ENCODE results near the gene TAF5L.

The TAF5L gene

DNA sequence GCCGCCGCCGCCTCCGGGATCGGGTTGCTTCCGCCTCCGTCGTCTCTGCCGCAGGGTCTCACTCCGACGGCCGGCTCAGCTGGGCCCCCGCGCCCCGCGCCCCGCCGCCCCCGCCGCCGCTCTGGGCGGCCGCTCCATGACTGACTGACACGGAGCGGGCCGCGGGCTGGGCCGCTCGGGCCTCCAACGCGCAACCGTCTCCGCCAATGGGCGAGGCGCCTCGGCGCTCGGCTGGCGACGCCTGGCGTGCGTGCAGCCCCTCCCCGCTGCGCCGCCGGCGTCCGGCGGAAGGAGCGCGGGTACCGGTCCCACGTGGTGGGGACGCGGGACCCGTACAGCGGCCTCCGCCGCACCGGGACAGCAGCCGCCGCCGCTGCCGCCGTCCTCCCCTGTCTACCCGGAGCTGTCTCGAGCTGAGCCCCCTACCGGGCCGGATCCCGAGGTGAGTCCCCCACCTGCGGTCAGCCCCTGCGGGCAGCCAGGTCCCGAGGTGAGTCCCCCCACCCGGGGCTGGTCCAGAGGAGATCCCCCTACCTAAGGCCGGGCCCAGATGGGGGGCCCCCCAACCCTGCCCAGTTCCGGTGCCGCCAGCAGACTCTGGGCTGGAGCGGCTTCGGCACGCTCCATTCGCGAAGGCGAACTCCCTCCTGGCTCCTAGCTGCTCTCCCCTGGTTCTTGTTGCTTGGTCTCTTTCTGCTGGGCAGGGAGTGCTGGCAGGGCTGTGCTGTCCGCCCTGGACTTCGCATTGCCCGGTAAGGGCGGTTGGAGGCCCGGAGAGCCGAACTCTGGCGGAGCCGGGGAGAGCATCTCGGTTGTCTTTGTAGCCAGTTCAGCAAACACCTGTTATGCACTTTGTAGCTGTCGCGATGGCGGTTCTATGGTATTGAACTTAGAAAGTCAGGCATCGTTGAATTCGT, at the start of gene TAF5L, which contains the start of gene URB2:
TAF5L (minus strand) TSS at position 208 of the 917 bp plus-strand sequence. CDS start 11,640 bp downstream, outside the sequence.
URB2 (plus strand) TSS at position 333 of the 917 bp plus-strand sequence. CDS start 1,387 bp downstream, outside the sequence.
- peak within 1 kb of the TSS; percentile 98 for H3K4me3 Mint-ChIP-seq
- H3K27me3 Mint-ChIP-seq (ENCODE audit: low read depth), result no peaks in the 10 kb centered on the region
- peaks cover 11% of the 10 kb centered on the region for H3K36me3 Mint-ChIP-seq (ENCODE audit: low read depth)

DNA sequence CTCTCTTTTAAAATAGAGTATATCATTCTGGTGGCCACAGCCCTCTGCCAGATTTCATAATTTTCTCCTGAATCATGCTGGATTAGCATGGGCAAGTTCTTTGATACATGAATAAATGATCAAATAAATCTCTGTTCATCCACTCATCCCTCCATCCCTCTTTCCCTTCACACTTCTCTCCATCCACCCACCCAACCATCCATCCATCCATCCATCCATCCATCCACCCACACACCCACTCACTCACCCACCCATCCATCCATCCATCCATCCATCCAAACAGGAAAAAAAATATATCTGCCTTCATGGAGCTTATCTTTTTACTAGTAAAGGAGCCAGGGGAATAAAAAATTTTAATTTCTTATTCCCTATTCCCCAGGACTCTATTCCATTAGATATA, 49.5 kb upstream of the TAF5L start:
- peaks cover 5% of the 10 kb centered on the region for H3K27me3 Mint-ChIP-seq (ENCODE audit: low read depth)
- no peak overlapping the region for H3K27ac Mint-ChIP-seq
- no peak overlapping the region for H3K4me3 Mint-ChIP-seq
- no peaks in the 10 kb centered on the region for H3K9me3 Mint-ChIP-seq
- H3K4me1 Mint-ChIP-seq (ENCODE audit: low read depth), result peaks cover 6% of the 10 kb centered on the region
- H3K36me3 Mint-ChIP-seq (ENCODE audit: low read depth), result no peaks in the 10 kb centered on the region

More for the DNA sequence above, at the start of gene TAF5L, which contains the start of gene URB2:
- peak within 1 kb of the TSS; percentile 94 for H3K27ac Mint-ChIP-seq
- H3K4me1 Mint-ChIP-seq (ENCODE audit: low read depth), result peaks cover 38% of the 10 kb centered on the region
- H3K9me3 Mint-ChIP-seq, result no peaks in the 10 kb centered on the region

- H3K36me3 Mint-ChIP-seq (ENCODE audit: low read depth), result no peaks in the 10 kb centered on the region
- H3K4me1 Mint-ChIP-seq (ENCODE audit: low read depth), result peaks cover 6% of the 10 kb centered on the region
- peaks cover 3% of the 10 kb centered on the region for H3K27me3 Mint-ChIP-seq (ENCODE audit: low read depth)
- H3K9me3 Mint-ChIP-seq, result no peaks in the 10 kb centered on the region
- H3K4me3 Mint-ChIP-seq, result no peak overlapping the region
- no peak overlapping the region for H3K27ac Mint-ChIP-seq
Measured at GRCh38 chr1:229674042-229674441, 48.1 kb upstream of the TAF5L start.

DNA sequence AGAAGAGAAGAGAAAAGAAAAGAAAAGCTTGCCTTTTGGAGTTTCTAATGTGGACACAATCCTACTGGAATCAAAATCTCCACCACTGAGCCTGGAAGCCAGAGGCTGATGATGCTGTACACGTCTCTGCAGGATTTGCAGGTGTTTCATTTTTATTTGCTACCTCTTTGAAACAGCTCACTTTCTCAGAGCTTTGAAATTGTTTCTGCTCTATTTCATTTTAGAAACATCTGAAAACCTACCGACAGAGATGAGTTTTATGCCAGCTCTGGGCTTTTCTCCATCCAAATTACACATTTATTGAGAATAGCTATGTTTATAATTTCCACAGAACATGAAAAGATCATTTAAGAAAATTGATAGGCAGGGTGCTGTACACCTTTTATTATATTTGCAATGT, 46.3 kb upstream of the TAF5L start:
- Mint-ChIP-seq H3K36me3 (ENCODE audit: low read depth) (no peaks in the 10 kb centered on the region), H3K9me3 (no peaks in the 10 kb centered on the region), H3K27ac (no peak overlapping the region), H3K4me3 (no peak overlapping the region), H3K27me3 (ENCODE audit: low read depth) (no peaks in the 10 kb centered on the region), H3K4me1 (ENCODE audit: low read depth) (peaks cover 6% of the 10 kb centered on the region)

GRCh38 chr1:229671310-229671709, 45.4 kb upstream of the TAF5L start:
- Mint-ChIP-seq H3K36me3 (ENCODE audit: low read depth) (no peaks in the 10 kb centered on the region), H3K4me1 (ENCODE audit: low read depth) (peaks cover 6% of the 10 kb centered on the region), H3K27me3 (ENCODE audit: low read depth) (no peaks in the 10 kb centered on the region), H3K4me3 (no peak overlapping the region), H3K27ac (no peak overlapping the region), H3K9me3 (no peaks in the 10 kb centered on the region)

GRCh38 chr1:229669333-229669732, 43.4 kb upstream of the TAF5L start:
- Mint-ChIP-seq H3K27me3 (ENCODE audit: low read depth) (no peaks in the 10 kb centered on the region), H3K4me3 (no peak overlapping the region), H3K9me3 (no peaks in the 10 kb centered on the region), H3K36me3 (ENCODE audit: low read depth) (no peaks in the 10 kb centered on the region), H3K27ac (no peak overlapping the region), H3K4me1 (ENCODE audit: low read depth) (peaks cover 6% of the 10 kb centered on the region)

GRCh38 chr1:229666585-229666984, 40.7 kb upstream of the TAF5L start:
- Mint-ChIP-seq H3K9me3 (no peaks in the 10 kb centered on the region), H3K36me3 (ENCODE audit: low read depth) (peaks cover under 1% of the 10 kb centered on the region), H3K4me3 (no peak overlapping the region), H3K4me1 (ENCODE audit: low read depth) (no peaks in the 10 kb centered on the region), H3K27ac (no peak overlapping the region), H3K27me3 (ENCODE audit: low read depth) (no peaks in the 10 kb centered on the region)

GRCh38 chr1:229665912-229666558, 40.1 kb upstream of the TAF5L start:
- H3K4me1 Mint-ChIP-seq (ENCODE audit: low read depth), result peaks cover 3% of the 10 kb centered on the region
- no peak overlapping the region for H3K4me3 Mint-ChIP-seq
- no peak overlapping the region for H3K27ac Mint-ChIP-seq
- no peaks in the 10 kb centered on the region for H3K9me3 Mint-ChIP-seq
- H3K27me3 Mint-ChIP-seq (ENCODE audit: low read depth), result no peaks in the 10 kb centered on the region
- H3K36me3 Mint-ChIP-seq (ENCODE audit: low read depth), result peaks cover 5% of the 10 kb centered on the region

- Mint-ChIP-seq H3K4me1 (ENCODE audit: low read depth) (peaks cover 3% of the 10 kb centered on the region), H3K4me3 (no peak overlapping the region), H3K36me3 (ENCODE audit: low read depth) (peaks cover 10% of the 10 kb centered on the region), H3K27ac (no peak overlapping the region), H3K27me3 (ENCODE audit: low read depth) (no peaks in the 10 kb centered on the region), H3K9me3 (no peaks in the 10 kb centered on the region)
Measured at GRCh38 chr1:229664133-229664689, 38.3 kb upstream of the TAF5L start.

GRCh38 chr1:229661897-229662296, 36.0 kb upstream of the TAF5L start:
- H3K36me3 Mint-ChIP-seq (ENCODE audit: low read depth), result peaks cover 15% of the 10 kb centered on the region
- H3K27ac Mint-ChIP-seq, result no peak overlapping the region
- H3K4me3 Mint-ChIP-seq, result no peak overlapping the region
- H3K9me3 Mint-ChIP-seq, result no peaks in the 10 kb centered on the region
- peaks cover 3% of the 10 kb centered on the region for H3K4me1 Mint-ChIP-seq (ENCODE audit: low read depth)
- no peaks in the 10 kb centered on the region for H3K27me3 Mint-ChIP-seq (ENCODE audit: low read depth)

GRCh38 chr1:229661022-229661877, 35.3 kb upstream of the TAF5L start:
- peaks cover 3% of the 10 kb centered on the region for H3K4me1 Mint-ChIP-seq (ENCODE audit: low read depth)
- peaks cover 15% of the 10 kb centered on the region for H3K36me3 Mint-ChIP-seq (ENCODE audit: low read depth)
- no peaks in the 10 kb centered on the region for H3K27me3 Mint-ChIP-seq (ENCODE audit: low read depth)
- no peak overlapping the region for H3K4me3 Mint-ChIP-seq
- H3K27ac Mint-ChIP-seq, result no peak overlapping the region
- no peaks in the 10 kb centered on the region for H3K9me3 Mint-ChIP-seq

DNA sequence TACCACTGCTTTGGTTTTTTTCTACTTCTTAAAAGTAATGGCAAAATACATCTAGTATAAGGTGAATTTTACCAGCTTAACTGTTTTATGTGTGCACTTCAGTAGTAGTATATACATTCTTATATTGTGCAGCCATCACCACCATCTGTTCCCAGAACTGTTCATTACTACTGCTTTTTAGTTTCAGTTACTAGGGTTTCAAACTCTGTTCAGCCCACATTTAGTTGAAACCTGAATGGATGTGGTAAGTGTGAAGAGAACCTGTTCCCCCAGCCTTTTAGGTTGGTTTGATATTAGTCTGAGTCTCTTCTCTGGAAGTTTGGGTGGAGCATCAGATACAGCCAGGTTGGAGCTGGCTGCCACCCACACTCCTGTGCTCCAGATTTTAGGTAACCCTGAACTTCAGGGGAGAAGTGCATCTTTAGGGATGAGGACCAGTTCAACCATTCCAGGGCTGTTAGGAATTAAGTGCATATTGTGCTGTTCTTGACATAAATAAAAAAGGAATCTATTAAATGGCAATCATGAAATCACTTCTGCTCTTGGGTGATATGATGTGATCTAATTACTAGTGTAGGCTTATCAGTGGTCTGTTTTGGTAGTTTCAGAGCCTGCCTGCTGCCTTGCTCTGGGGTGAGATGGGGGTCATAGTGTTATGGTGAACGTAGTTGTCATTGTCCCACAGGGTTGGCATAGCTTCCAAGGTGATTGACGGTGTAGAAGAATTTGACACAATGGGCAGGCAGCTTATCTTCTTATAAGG, 32.3 kb upstream of the TAF5L start:
- no peaks in the 10 kb centered on the region for H3K27me3 Mint-ChIP-seq (ENCODE audit: low read depth)
- H3K36me3 Mint-ChIP-seq (ENCODE audit: low read depth), result peaks cover 20% of the 10 kb centered on the region
- H3K9me3 Mint-ChIP-seq, result no peaks in the 10 kb centered on the region
- no peak overlapping the region for H3K4me3 Mint-ChIP-seq
- no peak overlapping the region for H3K27ac Mint-ChIP-seq
- H3K4me1 Mint-ChIP-seq (ENCODE audit: low read depth), result peaks cover 3% of the 10 kb centered on the region

GRCh38 chr1:229655781-229656180, 29.9 kb upstream of the TAF5L start:
- peaks cover 16% of the 10 kb centered on the region for H3K36me3 Mint-ChIP-seq (ENCODE audit: low read depth)
- H3K4me1 Mint-ChIP-seq (ENCODE audit: low read depth), result no peaks in the 10 kb centered on the region
- no peak overlapping the region for H3K4me3 Mint-ChIP-seq
- H3K27me3 Mint-ChIP-seq (ENCODE audit: low read depth), result no peaks in the 10 kb centered on the region
- no peaks in the 10 kb centered on the region for H3K9me3 Mint-ChIP-seq
- no peak overlapping the region for H3K27ac Mint-ChIP-seq
